Measurements from ENCODE around the gene SYNJ1. TPM values are rescaled to one million over a fixed set of nuclear protein-coding genes. Genes with fewer than 3 reads are reported as not detected.

Gene SYNJ1
- total RNA-seq, 1 donor from 2014 or later = 12.9 TPM

- H3K9me3 ChIP-seq (ENCODE audit: insufficient read depth, low read depth, low read length) = no peaks in the 10 kb centered on the region
- Mint-ChIP-seq H3K9me3 (ENCODE audit: unreplicated experiment) (no peaks in the 10 kb centered on the region), H3K27me3 (ENCODE audit: low read depth, unreplicated experiment) (no peaks in the 10 kb centered on the region), H3K36me3 (ENCODE audit: low read depth, unreplicated experiment) (peaks cover 9% of the 10 kb centered on the region), H3K4me1 (ENCODE audit: low read depth, unreplicated experiment) (no peaks in the 10 kb centered on the region), H3K27ac (ENCODE audit: unreplicated experiment) (no peak overlapping the region), H3K4me3 (ENCODE audit: unreplicated experiment) (no peak overlapping the region)
- H3K79me2 ChIP-seq (ENCODE audit: insufficient read depth, low read length) = no peaks in the 10 kb centered on the region
- no peak overlapping the region for H3K27ac ChIP-seq (ENCODE audit: low read depth, low read length)
- no peak overlapping the region for H3K4me2 ChIP-seq (ENCODE audit: low read length)
- no peak overlapping the region for H3K9ac ChIP-seq (ENCODE audit: low read length)
- H3K4me3 ChIP-seq (ENCODE audit: insufficient read depth, low read depth, low read length) = no peak overlapping the region
- H2AFZ ChIP-seq (ENCODE audit: low read depth, low read length) = no peak overlapping the region
- H3K36me3 ChIP-seq (ENCODE audit: insufficient read depth, low read length) = peaks cover 16% of the 10 kb centered on the region
- H3K4me1 ChIP-seq (ENCODE audit: insufficient read depth, low read length) = no peaks in the 10 kb centered on the region
- no peaks in the 10 kb centered on the region for H3K27me3 ChIP-seq (ENCODE audit: insufficient read depth, low read length)
- TF ChIP-seq EZH2 (IDR thresholded peaks at IDR 0.05; ENCODE audit: insufficient read depth, low read length) = no peak
- TF ChIP-seq, protein P1, sequence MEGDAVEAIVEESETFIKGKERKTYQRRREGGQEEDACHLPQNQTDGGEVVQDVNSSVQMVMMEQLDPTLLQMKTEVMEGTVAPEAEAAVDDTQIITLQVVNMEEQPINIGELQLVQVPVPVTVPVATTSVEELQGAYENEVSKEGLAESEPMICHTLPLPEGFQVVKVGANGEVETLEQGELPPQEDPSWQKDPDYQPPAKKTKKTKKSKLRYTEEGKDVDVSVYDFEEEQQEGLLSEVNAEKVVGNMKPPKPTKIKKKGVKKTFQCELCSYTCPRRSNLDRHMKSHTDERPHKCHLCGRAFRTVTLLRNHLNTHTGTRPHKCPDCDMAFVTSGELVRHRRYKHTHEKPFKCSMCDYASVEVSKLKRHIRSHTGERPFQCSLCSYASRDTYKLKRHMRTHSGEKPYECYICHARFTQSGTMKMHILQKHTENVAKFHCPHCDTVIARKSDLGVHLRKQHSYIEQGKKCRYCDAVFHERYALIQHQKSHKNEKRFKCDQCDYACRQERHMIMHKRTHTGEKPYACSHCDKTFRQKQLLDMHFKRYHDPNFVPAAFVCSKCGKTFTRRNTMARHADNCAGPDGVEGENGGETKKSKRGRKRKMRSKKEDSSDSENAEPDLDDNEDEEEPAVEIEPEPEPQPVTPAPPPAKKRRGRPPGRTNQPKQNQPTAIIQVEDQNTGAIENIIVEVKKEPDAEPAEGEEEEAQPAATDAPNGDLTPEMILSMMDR (IDR thresholded peaks at IDR 0.05; ENCODE audit: insufficient read depth, low read depth, low read length) = no peak
- no peak for DNase-seq (ENCODE audit: low read depth)
- no peaks in the 10 kb centered on the region for H4K20me1 ChIP-seq (ENCODE audit: insufficient read depth, low read length)
- no peak for FAIRE-seq
Observed at GRCh38 chr21:32735524-32735923, 7.7 kb upstream of the SYNJ1 start.

DNA sequence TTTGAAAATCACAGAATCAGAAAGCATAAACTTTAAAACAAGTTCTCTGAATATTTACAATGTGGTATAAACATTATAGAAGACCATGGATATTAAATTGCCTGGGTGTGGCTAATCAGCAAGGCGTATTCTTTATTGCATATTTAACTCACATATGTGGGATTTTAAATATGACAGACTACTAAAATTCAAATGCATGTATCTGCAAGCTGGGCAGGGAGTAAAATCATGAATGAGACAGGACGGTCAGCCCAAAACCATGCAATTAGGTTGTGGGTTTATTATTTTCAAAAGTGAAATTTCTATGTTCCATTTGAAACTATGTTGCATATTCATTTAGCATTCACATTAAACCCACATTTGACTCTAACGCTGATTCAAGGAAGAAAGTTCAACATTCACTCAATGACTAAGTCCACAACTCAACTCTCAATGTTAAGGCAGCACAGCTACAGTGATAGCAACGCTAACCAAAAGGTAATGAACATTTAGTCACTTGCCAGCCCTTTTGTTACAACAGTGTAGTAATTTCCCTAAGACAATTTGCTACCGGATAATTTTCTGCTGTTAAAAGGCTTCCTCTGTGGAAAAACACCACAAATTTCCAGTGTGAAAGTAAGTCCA is 6.3 kb upstream of the SYNJ1 start:
- peaks cover 15% of the 10 kb centered on the region for H3K36me3 ChIP-seq (ENCODE audit: insufficient read depth, low read length)
- H3K4me2 ChIP-seq (ENCODE audit: low read length) = no peak overlapping the region
- H3K27me3 ChIP-seq (ENCODE audit: insufficient read depth, low read length) = no peaks in the 10 kb centered on the region
- H2AFZ ChIP-seq (ENCODE audit: low read depth, low read length) = no peak overlapping the region
- no peak overlapping the region for H3K9ac ChIP-seq (ENCODE audit: low read length)
- no peak for TF ChIP-seq EZH2 (IDR thresholded peaks at IDR 0.05; ENCODE audit: insufficient read depth, low read length)
- TF ChIP-seq, protein P1 (IDR thresholded peaks at IDR 0.05; ENCODE audit: insufficient read depth, low read depth, low read length) = no peak
- H3K27ac ChIP-seq (ENCODE audit: low read depth, low read length) = no peak overlapping the region
- H3K79me2 ChIP-seq (ENCODE audit: insufficient read depth, low read length) = no peaks in the 10 kb centered on the region
- H3K27ac Mint-ChIP-seq (ENCODE audit: unreplicated experiment) = no peak overlapping the region
- no peak overlapping the region for H3K4me3 ChIP-seq (ENCODE audit: insufficient read depth, low read depth, low read length)
- H3K4me1 Mint-ChIP-seq (ENCODE audit: low read depth, unreplicated experiment) = no peaks in the 10 kb centered on the region
- FAIRE-seq (peak; percentile 20), DNase-seq (ENCODE audit: low read depth) (no peak)
- H3K9me3 ChIP-seq (ENCODE audit: insufficient read depth, low read depth, low read length) = no peaks in the 10 kb centered on the region
- H3K36me3 Mint-ChIP-seq (ENCODE audit: low read depth, unreplicated experiment) = peaks cover 6% of the 10 kb centered on the region
- H3K27me3 Mint-ChIP-seq (ENCODE audit: low read depth, unreplicated experiment) = no peaks in the 10 kb centered on the region
- H3K4me3 Mint-ChIP-seq (ENCODE audit: unreplicated experiment) = no peak overlapping the region
- H4K20me1 ChIP-seq (ENCODE audit: insufficient read depth, low read length) = no peaks in the 10 kb centered on the region
- no peaks in the 10 kb centered on the region for H3K4me1 ChIP-seq (ENCODE audit: insufficient read depth, low read length)
- H3K9me3 Mint-ChIP-seq (ENCODE audit: unreplicated experiment) = no peaks in the 10 kb centered on the region

DNA sequence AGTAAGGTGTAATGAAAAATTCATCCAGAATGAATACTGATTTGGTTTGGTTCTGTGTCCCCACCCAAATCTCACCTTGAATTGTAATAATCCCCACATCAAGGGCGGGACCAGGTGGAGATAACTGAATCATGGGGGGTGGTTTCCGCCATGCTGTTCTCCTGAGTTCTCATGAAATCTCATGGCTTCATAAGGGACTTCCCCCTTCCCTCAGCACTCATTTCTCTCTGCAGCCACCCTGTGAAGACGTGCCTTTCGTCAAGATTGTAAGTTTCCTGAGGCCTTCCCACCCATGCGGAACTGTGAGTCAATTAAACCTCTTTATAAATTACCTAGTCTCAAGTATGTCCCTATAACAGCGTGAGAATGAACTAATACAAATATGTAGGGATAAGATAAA is 5.5 kb upstream of the SYNJ1 start:
- H3K36me3 Mint-ChIP-seq (ENCODE audit: low read depth, unreplicated experiment) = no peaks in the 10 kb centered on the region
- no peak overlapping the region for H2AFZ ChIP-seq (ENCODE audit: low read depth, low read length)
- no peaks in the 10 kb centered on the region for H3K9me3 ChIP-seq (ENCODE audit: insufficient read depth, low read depth, low read length)
- H3K9ac ChIP-seq (ENCODE audit: low read length) = no peak overlapping the region
- no peaks in the 10 kb centered on the region for H3K27me3 ChIP-seq (ENCODE audit: insufficient read depth, low read length)
- H3K9me3 Mint-ChIP-seq (ENCODE audit: unreplicated experiment) = no peaks in the 10 kb centered on the region
- H3K4me3 ChIP-seq (ENCODE audit: insufficient read depth, low read depth, low read length) = no peak overlapping the region
- no peaks in the 10 kb centered on the region for H3K27me3 Mint-ChIP-seq (ENCODE audit: low read depth, unreplicated experiment)
- no peaks in the 10 kb centered on the region for H3K79me2 ChIP-seq (ENCODE audit: insufficient read depth, low read length)
- FAIRE-seq = no peak
- no peak for TF ChIP-seq EZH2 (IDR thresholded peaks at IDR 0.05; ENCODE audit: insufficient read depth, low read length)
- TF ChIP-seq, protein P1 (IDR thresholded peaks at IDR 0.05; ENCODE audit: insufficient read depth, low read depth, low read length) = no peak
- H3K4me2 ChIP-seq (ENCODE audit: low read length) = no peak overlapping the region
- H3K27ac Mint-ChIP-seq (ENCODE audit: unreplicated experiment) = no peak overlapping the region
- H3K4me1 ChIP-seq (ENCODE audit: insufficient read depth, low read length) = no peaks in the 10 kb centered on the region
- no peak overlapping the region for H3K4me3 Mint-ChIP-seq (ENCODE audit: unreplicated experiment)
- H3K36me3 ChIP-seq (ENCODE audit: insufficient read depth, low read length) = peaks cover 14% of the 10 kb centered on the region
- DNase-seq (ENCODE audit: low read depth) = no peak
- H3K27ac ChIP-seq (ENCODE audit: low read depth, low read length) = no peak overlapping the region
- H4K20me1 ChIP-seq (ENCODE audit: insufficient read depth, low read length) = no peaks in the 10 kb centered on the region
- peaks cover 3% of the 10 kb centered on the region for H3K4me1 Mint-ChIP-seq (ENCODE audit: low read depth, unreplicated experiment)

Measured in astrocyte (in vitro differentiated cells and primary cell).